Ovary (tissue), 3 donors: ENCODE data around the gene PCARE.

ENCODE experiments used
- EP300 ChIP-seq: sonication (generic); formaldehyde crosslinking; IDR thresholded peaks from one replicate; pipeline ENCODE4 v1.6.1; 2017; ENCODE audit warnings: antibody characterized with exemption
- POLR2A ChIP-seq: fragments of 450-650 bp; IDR thresholded peaks from one replicate; pipeline ENCODE4 v1.6.1; 2017; ENCODE audit warnings: antibody characterized with exemption, mild to moderate bottlenecking, moderate library complexity
- TF ChIP-seq, protein P1 (sequence below), 3 donors: fragments of 450-650 bp in 2 of 3; fragments of 200-600 bp in 1 of 3; IDR thresholded peaks; one replicate each; pipeline versions ENCODE4 v1.5.1 to v1.8.0; 2016 to 2022; ENCODE audit warnings: antibody characterized with exemption in 3 of 3, mild to moderate bottlenecking in 1 of 3
- donor health status: DM: no; HTN: no; CAD: no.

DNA sequence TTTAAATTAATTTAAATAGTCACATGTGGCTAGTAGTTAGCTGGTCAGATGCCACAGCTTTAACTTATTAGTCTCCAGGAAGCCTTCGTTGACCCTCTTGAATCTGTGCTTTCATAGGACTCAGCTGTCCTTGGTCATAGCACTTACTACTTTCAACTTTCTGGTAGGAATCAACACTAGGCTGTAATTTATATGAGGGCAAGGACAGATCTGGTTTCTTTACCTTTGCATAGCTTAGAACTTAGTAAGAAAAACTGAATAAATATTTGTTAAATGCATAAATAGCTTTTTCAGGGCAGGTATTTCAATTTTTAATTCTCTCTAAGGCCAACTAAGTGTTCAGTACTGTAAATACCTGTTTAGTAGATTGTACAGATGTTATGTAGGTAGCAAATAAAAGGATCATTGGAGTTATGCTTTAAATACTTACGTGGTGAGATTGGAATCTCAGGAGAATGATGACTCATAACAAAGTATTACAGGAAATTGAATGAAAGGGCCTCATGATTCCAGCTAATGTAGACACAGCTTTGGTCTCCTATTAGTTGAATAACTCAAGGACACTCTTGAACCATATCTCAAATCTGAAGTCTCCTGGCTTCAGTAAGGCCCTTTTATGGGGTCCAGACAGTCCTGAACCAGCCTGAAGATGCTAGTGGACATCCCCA is 43.4 kb upstream of the PCARE start:
- TF ChIP-seq, protein P1, sequence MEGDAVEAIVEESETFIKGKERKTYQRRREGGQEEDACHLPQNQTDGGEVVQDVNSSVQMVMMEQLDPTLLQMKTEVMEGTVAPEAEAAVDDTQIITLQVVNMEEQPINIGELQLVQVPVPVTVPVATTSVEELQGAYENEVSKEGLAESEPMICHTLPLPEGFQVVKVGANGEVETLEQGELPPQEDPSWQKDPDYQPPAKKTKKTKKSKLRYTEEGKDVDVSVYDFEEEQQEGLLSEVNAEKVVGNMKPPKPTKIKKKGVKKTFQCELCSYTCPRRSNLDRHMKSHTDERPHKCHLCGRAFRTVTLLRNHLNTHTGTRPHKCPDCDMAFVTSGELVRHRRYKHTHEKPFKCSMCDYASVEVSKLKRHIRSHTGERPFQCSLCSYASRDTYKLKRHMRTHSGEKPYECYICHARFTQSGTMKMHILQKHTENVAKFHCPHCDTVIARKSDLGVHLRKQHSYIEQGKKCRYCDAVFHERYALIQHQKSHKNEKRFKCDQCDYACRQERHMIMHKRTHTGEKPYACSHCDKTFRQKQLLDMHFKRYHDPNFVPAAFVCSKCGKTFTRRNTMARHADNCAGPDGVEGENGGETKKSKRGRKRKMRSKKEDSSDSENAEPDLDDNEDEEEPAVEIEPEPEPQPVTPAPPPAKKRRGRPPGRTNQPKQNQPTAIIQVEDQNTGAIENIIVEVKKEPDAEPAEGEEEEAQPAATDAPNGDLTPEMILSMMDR (IDR thresholded peaks at IDR 0.05), result no peak
- no peak for TF ChIP-seq POLR2A
- TF ChIP-seq EP300, result no peak
